Measurements from ENCODE around the gene GASK1B. TPM values are rescaled to one million over a fixed set of nuclear protein-coding genes. Genes with fewer than 3 reads are reported as not detected.

The GASK1B gene
- total and polyA plus RNA-seq, 2 of the 13 experiments (the other 11 are each of a cell fraction or from before 2014, with no cell fraction given): 29.1 to 40.4 TPM

- Histone ChIP-seq H3K27me3 (ENCODE audit: control insufficient read depth in 1 of 2, insufficient read depth in 2 of 2, low read length in 2 of 2) (no peaks in the 10 kb centered on the region), H3K79me2 (ENCODE audit: insufficient read depth, low read length) (no peaks in the 10 kb centered on the region), H2AFZ (ENCODE audit: low read length) (no peak overlapping the region), H3K4me2 (ENCODE audit: low read depth, low read length) (no peak overlapping the region), H3K4me1 (ENCODE audit: insufficient read depth, low read length) (no peaks in the 10 kb centered on the region), H3K4me3 (replicated peaks in 1 of 3; ENCODE audit: insufficient read depth in 1 of 3, low read depth in 2 of 3, low read length in 3 of 3) (no peak overlapping the region), H3K27ac (ENCODE audit: extremely low read length, insufficient read depth, low read length) (no peak overlapping the region), H3K9ac (ENCODE audit: insufficient read depth, low read depth, low read length) (no peak overlapping the region), H4K20me1 (ENCODE audit: insufficient read depth, low read length) (no peaks in the 10 kb centered on the region), H3K9me3 (ENCODE audit: low read length) (no peaks in the 10 kb centered on the region), H3K36me3 (replicated peaks in 1 of 2; ENCODE audit: control insufficient read depth in 1 of 2, insufficient read depth in 2 of 2, low read length in 2 of 2) (peaks cover 2 to 13% of the 10 kb centered on the region in 2 experiments; a peak in 3 of 5 replicates)
- no peak for ATAC-seq
- TF ChIP-seq NR2C2 (CRISPR knock-in tag; IDR thresholded peaks at IDR 0.05; ENCODE audit: borderline replicate concordance) (no peak), REPIN1 (CRISPR knock-in tag; IDR thresholded peaks at IDR 0.05; ENCODE audit: borderline replicate concordance, low read depth) (no peak), HMGXB3 (CRISPR knock-in tag; IDR thresholded peaks at IDR 0.05; ENCODE audit: borderline replicate concordance) (no peak), MAX (IDR thresholded peaks at IDR 0.05) (no peak), ZNF776 (CRISPR knock-in tag; IDR thresholded peaks at IDR 0.05) (no peak)
- intact Hi-C loops (cut with micrococcal nuclease; ENCODE audit: unreplicated experiment) (no loop called here), in situ Hi-C loops (cut with HindIII; ENCODE audit: extremely low pct_ligation_motif_present, low pct_unique_long_range_greater_than_20kb) (no loop called here)
- WGBS (ENCODE audit: low lambda C conversion rate): 68% methylated on average over 1 of the region's 1 CpG
- no TSS peak for BruUV-seq (replicated peaks)
- DNase-seq (ENCODE audit: low spot score): no peak
- POLR2A ChIA-PET: no interaction called here
- FAIRE-seq: no peak
- CTCF ChIA-PET (ENCODE audit: low intra/inter-chr PET ratio, low total read pairs): no interaction called here
These were observed 22.5 kb upstream of the GASK1B start for GRCh38 chr4:158195297-158195696.
